Suppressor macrophage treated with lipopolysaccharide for 4 hours (primary cell): ENCODE results near the gene RTN4RL2.
A peak's percentile ranks its signal among the peaks of the same experiment; 100 is the strongest.

Source experiments
- DNase-seq: peaks from one replicate; pipeline ENCODE4 v3.0.0-alpha.2; 2020

RTN4RL2 gene

GRCh38 chr11:57463671-57464538 lies 3.6 kb downstream of the RTN4RL2 start:
- DNase-seq, result no peak

GRCh38 chr11:57464539-57465181 lies 4.3 kb downstream of the RTN4RL2 start:
- no peak for DNase-seq

- no peak for DNase-seq
Measured at GRCh38 chr11:57466680-57467079, 6.4 kb downstream of the RTN4RL2 start.

- DNase-seq, result no peak
Measured at GRCh38 chr11:57467508-57468157, 7.3 kb downstream of the RTN4RL2 start.

GRCh38 chr11:57468276-57468675 lies 7.9 kb downstream of the RTN4RL2 start:
- DNase-seq, result no peak

- DNase-seq, result no peak
Measured at GRCh38 chr11:57469268-57469667, 8.9 kb downstream of the RTN4RL2 start.

GRCh38 chr11:57471496-57471895 lies 11.2 kb downstream of the RTN4RL2 start:
- DNase-seq, result no peak

- DNase-seq, result no peak
Measured at GRCh38 chr11:57473285-57473841, 13.0 kb downstream of the RTN4RL2 start.

DNA sequence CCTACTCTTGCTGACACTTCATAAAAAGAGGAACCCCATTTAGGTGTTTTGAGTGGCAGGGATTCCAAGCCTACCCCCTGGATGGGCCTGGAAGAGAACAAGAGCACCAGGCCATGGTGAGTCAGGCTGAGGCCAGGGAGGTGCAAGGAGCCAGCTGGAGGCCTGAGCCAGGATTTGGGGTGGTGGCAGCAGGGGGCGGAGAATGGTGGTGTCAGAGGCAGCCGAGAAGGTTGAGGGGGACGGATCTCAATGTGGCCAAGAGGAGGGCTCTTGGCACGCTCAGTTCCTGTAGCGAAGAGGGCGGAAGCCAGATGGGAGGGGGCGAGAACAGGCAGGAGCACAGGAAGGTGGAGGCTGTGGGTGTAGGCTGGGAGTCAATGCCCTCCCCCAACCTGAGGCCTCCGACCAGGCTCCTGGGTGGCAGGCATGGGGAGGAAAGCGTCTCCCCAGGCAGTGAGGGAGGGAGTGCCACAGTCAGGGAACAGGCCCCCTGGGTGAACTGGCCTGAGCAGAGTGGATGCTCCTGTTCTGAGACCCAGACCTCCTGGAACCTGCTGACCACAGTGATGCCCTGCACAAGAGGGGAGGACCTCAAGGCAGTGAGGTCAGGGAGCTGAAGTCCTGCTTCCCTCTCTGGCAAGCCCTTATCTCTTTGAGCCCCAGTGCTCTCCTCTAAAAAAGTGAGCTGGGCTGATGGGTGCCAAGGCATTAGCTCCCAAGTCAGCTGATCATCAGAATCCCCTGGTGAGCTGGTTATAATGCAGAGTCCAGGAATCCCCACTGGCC lies 13.9 kb downstream of the RTN4RL2 start:
- no peak for DNase-seq

DNA sequence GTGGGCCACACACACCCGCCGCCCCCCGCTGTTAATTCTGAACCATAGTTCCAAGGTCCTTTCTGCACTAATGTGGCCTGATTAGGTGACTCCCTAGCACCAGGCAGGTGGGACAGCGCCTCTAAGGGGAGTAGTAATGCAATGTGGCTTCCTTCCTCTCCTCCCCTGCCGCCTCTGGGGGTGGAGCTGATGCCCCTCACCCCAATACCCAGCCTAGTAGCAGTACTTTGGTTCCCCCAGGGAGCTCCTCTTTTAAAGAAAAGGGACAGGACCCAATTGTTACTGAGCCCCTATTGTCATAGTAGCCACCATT lies 14.4 kb downstream of the RTN4RL2 start:
- no peak for DNase-seq

DNA sequence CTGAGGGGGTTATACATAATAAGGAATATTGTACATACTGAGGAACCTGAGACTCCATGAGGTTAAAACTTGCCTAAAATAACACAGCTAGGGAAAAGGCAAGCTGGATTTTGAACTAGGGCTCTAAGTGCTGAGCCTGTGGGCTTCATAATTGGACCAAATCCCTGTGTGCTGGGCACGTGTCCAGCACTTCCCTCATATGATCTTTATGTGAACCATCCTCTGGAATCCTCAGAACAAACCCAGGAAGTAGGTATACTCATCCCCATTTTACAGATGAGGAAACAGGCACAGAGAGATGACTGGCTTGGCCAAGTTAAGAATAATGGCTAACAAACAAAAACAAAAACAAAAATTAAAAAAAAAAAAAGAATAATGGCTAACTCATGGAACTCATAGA lies 14.9 kb downstream of the RTN4RL2 start:
- no peak for DNase-seq

GRCh38 chr11:57475671-57476046 lies 15.3 kb downstream of the RTN4RL2 start:
- no peak for DNase-seq

- no peak for DNase-seq
Measured at GRCh38 chr11:57476047-57476756, 15.9 kb downstream of the RTN4RL2 start.

DNA sequence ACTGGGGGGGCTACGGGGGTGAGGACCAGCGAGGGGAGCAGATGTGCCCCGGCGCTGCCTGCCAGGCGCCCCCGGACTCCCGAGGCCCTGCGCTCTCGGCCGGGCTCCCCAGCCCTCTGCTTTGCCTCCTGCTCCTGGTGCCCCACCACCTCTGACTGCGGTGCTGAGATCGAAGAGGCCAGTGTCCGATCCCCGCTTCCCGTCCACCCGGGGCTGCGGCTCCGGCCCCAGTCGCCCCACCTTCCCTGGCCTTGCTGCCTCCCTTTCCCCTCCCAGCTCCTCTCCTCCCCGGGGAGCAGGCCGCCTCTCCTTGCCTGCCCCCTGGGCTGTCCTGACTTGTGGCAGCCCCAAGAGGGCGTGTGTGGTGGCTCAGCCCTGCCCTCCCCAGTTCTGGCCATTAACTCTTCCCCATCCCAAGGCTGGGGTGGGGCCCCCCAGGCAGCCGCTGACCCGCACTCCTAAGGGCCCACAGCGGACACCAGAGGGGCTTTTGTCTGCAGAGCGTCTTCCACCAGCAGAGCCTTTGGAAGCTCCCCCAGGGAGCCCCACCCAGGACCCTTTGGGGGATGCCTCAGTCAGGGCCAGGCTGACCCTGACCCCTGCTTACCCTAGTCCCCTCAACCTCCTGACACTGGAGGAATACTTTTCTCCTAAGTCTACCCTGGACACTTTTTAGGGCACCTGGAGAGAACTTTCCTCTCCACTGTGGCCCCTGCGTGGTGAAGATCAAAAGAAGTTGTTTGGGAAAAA lies 16.6 kb downstream of the RTN4RL2 start:
- peak; percentile 60 for DNase-seq

GRCh38 chr11:57477507-57478189 lies 17.3 kb downstream of the RTN4RL2 start:
- DNase-seq, result no peak

DNA sequence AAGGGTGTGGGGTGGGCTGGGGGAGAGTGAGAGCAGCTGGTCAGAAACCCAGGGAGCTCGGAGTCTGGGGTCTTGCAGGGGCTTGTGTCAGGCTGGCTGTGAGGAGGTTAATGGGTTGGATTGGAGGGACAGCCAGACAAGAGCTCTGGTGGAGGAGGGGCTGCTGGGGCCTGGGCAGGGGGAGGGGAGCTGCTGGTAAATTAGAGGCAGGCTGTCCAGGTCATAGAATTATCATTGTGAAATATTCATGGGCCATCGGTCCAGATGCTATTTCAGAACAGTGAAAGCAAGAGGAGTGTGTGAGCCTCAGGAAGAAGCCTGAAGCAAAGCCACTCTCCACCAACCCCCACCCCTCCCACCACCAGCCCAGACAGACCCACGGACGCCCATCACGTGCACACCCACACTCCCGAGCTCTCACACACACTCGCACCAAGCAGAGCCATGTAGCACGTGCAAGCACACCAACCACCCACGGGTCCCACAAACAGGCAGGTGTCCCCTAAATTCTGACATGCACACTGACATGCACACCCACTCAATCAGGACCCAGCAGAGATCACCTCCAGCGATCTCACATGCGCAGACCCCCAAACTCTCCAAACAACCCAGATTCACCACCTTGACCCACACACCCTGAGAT lies 18.8 kb downstream of the RTN4RL2 start:
- DNase-seq, result no peak

GRCh38 chr11:57479911-57480310 lies 19.6 kb downstream of the RTN4RL2 start:
- DNase-seq, result no peak

- DNase-seq, result peak; percentile 76
Measured at GRCh38 chr11:57480409-57481137, 20.2 kb downstream of the RTN4RL2 start.

DNA sequence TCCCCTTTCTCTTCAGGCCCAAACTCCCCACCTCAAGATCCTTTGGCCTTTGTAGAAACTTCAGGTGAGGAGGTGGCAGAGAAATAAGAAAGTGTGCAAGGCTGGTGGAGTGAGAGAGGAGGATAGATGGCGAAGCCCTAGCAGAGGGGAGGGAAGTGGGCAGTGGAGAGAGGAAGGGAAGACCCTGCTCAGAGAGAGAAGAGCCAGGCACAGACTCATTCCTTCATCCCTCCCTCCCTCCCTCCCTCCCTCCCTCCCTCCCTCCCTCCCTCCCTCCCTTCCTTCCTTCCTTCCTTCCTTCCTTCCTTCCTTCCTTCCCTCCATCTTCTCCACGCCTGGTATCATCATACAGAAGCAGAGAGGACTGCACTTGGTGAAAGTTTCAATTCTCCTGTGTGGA lies 21.0 kb downstream of the RTN4RL2 start:
- DNase-seq, result no peak
